Inferior parietal cortex (tissue), 1 donor: ENCODE data around the gene TRAPPC2L.

Experiments used
- DNase-seq: peaks from one replicate; pipeline ENCODE4 v3.0.0-alpha.2; 2016; ENCODE audit errors: extremely low spot score

The TRAPPC2L gene

DNA sequence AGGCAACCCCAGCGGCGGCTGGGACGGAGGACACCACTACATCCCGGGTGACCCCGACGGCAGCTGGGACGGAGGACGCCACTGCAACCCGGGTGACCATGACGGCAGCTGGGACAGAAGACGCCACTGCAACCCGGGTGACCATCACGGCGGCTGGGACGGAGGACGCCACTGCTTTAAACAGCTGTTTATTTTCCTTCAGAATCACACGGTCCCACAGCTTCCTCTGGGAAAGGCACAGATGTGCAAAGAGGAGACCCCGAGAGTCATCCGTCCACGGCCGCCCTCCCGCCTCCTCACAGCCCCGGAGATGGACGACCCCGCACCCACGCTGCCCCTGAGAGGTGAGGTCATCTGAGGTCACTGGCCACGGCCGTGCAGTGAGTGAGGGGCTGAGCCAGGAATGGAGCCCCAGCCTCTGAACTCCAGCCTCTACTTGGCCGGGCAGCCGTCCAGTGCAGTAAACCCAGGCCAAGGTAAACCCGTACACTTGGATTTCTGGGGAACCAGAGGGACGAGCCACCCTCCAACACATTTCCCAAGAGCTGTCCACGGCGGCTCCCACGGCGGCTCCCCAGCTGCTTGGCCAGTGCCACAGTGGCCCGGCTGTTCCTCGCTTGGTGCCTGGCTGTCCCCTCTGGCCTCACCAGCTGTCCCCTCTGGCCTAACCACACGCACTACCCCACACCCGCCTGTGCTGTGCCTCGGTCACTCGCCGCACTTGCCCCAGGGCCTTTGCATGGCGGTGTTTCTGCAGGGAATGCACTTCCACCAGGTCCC is 52.7 kb downstream of the TRAPPC2L start:
- DNase-seq, result no peak

DNA sequence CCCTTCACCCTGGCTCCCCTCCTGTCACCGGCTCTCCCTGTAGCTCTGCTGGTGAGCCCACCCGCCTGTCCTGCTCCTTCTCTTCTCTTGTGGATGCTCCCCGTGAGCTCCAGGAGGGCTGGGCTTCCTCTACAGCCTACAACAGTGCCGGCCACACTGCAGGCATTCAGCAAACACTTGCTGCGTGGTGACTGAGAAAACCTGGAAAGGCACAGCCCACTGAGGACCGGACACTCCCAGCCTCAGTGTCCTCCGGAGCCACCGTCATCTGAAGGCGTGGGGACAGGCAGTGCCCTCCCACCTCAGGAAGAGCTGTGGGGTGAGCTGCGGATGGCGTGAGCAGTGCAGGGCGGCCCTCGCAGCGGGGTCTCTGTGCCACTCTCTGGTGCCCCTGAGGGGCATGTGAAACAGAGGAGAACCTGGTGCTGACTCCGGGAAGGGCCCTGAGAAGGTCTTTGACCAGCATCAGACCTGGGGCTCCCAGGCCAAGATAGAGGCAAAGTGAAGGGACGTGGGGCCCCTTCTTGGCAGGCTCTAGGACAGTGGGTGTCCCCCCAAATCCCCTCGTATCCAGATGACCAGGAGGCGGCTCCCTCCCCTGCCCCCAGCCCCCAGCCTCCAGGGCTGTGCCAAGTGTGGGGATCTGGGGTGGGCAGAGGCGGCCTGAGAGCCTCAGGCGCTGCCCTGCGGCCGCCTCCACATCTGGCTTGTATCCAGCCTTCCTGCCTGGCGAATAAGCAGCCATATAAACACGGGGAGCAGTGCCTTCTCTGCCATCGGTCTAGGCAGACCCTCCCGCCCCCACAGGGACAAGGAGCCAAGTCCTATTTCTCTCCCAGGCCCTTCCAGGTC is 53.6 kb downstream of the TRAPPC2L start:
- DNase-seq, result no peak

DNA sequence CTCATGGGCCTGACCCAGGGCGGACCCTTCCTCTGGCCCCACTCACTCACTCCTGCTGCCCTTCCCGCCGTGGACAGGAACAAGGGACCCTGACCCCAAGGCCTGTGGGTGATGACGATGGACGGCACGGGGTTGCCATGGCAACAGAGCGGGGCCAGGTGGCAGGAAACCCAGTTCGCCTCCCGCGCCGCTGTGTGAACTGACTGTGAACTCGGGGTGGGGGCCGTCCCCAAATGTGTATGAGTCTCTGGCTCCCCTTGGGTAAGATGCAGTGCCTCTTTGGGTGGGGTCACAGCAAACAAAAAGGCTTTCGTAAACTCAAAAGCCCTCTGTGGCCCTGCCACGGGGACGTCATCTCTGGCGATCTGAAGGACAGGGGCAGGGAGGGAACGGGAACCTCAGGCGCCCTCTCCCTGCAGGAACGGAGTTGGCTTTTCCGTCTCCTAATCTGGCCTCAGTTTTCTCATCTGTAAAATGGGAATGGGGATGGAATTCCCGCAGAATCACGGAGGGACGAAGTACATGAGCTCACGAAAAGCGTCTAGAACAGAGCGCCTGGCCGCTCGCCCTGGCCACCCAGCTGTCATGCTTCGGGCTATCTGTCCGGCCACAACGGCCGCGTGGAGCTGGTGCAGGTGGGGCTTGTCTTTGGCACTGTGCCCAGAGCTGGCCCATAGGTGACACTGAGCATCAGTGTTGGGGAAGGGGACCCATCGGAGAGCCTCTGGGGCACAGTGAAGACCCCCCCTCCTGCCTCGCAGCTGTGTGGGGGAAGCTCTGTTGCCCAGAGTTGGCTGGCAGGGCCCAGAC is 54.4 kb downstream of the TRAPPC2L start:
- no peak for DNase-seq

DNA sequence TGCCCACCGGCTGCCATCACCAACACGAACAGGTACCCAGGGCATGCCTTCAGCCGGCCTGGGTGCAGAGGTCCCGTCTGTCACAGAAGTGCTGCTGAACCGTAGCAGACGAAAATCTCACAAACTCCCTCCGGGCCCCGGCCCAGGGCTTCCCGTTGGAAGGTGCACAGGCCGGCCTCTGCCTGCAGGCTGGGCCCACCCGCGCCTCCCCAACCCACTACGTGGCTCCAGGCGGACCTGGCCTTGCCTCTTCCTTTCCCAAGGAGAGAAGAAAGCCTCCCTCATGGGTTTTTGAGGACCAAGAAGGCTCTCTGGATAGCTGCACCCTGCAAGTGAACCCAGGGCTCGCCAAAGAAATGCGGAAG is 55.0 kb downstream of the TRAPPC2L start:
- no peak for DNase-seq
